B cell (primary cell): Measurements from ENCODE around the gene IRS1. TPM values are rescaled to one million over a fixed set of nuclear protein-coding genes. Genes with fewer than 3 reads are reported as not detected.

Source experiments
- ATAC-seq: fragments of 200-7000 bp; cut with Tn5 transposase; one replicate; pipeline ENCODE4 v1.10.0; 2021; ENCODE audit warnings: low read depth, mild to moderate bottlenecking, moderate number of reproducible peaks, moderate library complexity
- CTCF ChIA-PET: fragments of 350-600 bp; sonication (Branson Sonifier 250); formaldehyde crosslinking; loops from one replicate; lab custom pipeline; 2021; ENCODE audit warnings: antibody characterized with exemption, inconsistent platforms; lab: Charles Lee
- POLR2A ChIA-PET: fragments of 350-600 bp; sonication (Branson Sonifier 250); formaldehyde crosslinking; loops from one replicate; lab custom pipeline; 2021; ENCODE audit warnings: antibody characterized with exemption; lab: Charles Lee
- DNase-seq: peaks from one replicate; pipeline ENCODE4 v3.0.0; 2013
- H2AFZ ChIP-seq: 2 replicates; pipeline ENCODE4 v1.6.1; 2012; ENCODE audit warnings: mild to moderate bottlenecking, low read depth, low read length; ENCODE audit not compliant: insufficient read depth, poor library complexity, severe bottlenecking
- H3K27ac ChIP-seq, 2 donors: 1 replicate in 1 of 2; 2 replicates in 1 of 2; pipeline ENCODE4 v1.5.1; 2012 to 2013; ENCODE audit warnings: low read length in 2 of 2, mild to moderate bottlenecking in 2 of 2, moderate library complexity in 1 of 2
- H3K27me3 ChIP-seq, 4 experiments: fragments of 200-600 bp in 1 of 4; sonication (generic) in 1 of 4; replicated peaks in 1 of 4; 1 replicate in 2 of 4; 2 replicates in 2 of 4; pipeline versions ENCODE4 v1.6.1 to v1.7.0; 2013 to 2016; ENCODE audit warnings: low read length in 3 of 4, mild to moderate bottlenecking in 2 of 4, mixed read lengths in 1 of 4, moderate library complexity in 1 of 4; ENCODE audit not compliant: insufficient read depth in 4 of 4, control insufficient read depth in 3 of 4; ENCODE audit errors: control extremely low read depth in 1 of 4
- H3K36me3 ChIP-seq, 2 experiments: replicated peaks in 1 of 2; 1 replicate in 1 of 2; 2 replicates in 1 of 2; pipeline versions ENCODE4 v1.6.1 to v1.7.1; 2013; ENCODE audit warnings: low read length in 1 of 2; ENCODE audit not compliant: insufficient read depth in 2 of 2, control insufficient read depth in 1 of 2; ENCODE audit errors: control extremely low read depth in 1 of 2, extremely low read depth in 1 of 2
- H3K4me1 ChIP-seq, 2 donors: fragments of 200-600 bp in 1 of 2; sonication (generic) in 1 of 2; 1 replicate in 1 of 2; 2 replicates in 1 of 2; pipeline versions ENCODE4 v1.5.1 to v1.6.1; 2013 to 2017; ENCODE audit warnings: low read length in 2 of 2; ENCODE audit not compliant: control insufficient read depth in 2 of 2, insufficient read depth in 2 of 2
- H3K4me2 ChIP-seq: replicated peaks from 2 replicates; pipeline ENCODE3; 2012; ENCODE audit warnings: mild to moderate bottlenecking, low read depth, low read length; ENCODE audit not compliant: poor library complexity, severe bottlenecking
- H3K4me3 ChIP-seq, 5 experiments: fragments of 200-600 bp in 1 of 5; sonication (generic) in 1 of 5; 1 replicate in 3 of 5; 2 replicates in 2 of 5; pipeline versions ENCODE4 v1.5.1 to v1.7.0; 2011 to 2016; ENCODE audit warnings: low read length in 4 of 5, mild to moderate bottlenecking in 4 of 5, low read depth in 2 of 5, control low read depth in 1 of 5, moderate library complexity in 1 of 5; ENCODE audit not compliant: insufficient read depth in 1 of 5; ENCODE audit errors: control extremely low read depth in 1 of 5, extremely low read depth in 1 of 5
- H3K79me2 ChIP-seq: fragments of 200-600 bp; sonication (generic); one replicate; pipeline ENCODE4 v1.6.0; 2016; ENCODE audit warnings: low read length; ENCODE audit not compliant: control insufficient read depth, insufficient read depth
- H3K9ac ChIP-seq: fragments of 200-600 bp; sonication (generic); 2 replicates; pipeline ENCODE4 v1.6.1; 2017; ENCODE audit warnings: mild to moderate bottlenecking, low read length, moderate library complexity
- H3K9me3 ChIP-seq, 3 donors: one replicate each; pipeline versions ENCODE4 v1.6.1 to v1.7.1; 2013; ENCODE audit warnings: low read length in 2 of 3; ENCODE audit not compliant: control insufficient read depth in 2 of 3, insufficient read depth in 1 of 3; ENCODE audit errors: control extremely low read depth in 1 of 3
- H4K20me1 ChIP-seq: 2 replicates; pipeline ENCODE4 v1.6.0; 2012; ENCODE audit warnings: mild to moderate bottlenecking, low read length; ENCODE audit not compliant: insufficient read depth, control insufficient read depth, poor library complexity, severe bottlenecking
- H3K27ac Mint-ChIP-seq: one replicate; pipeline ENCODE4 v1.8.0; 2021; ENCODE audit warnings: mixed read lengths
- H3K27me3 Mint-ChIP-seq: one replicate; pipeline ENCODE4 v1.8.0; 2021; ENCODE audit warnings: mixed read lengths
- H3K4me1 Mint-ChIP-seq: one replicate; pipeline ENCODE4 v1.8.0; 2021; ENCODE audit warnings: mixed read lengths
- H3K4me3 Mint-ChIP-seq: one replicate; pipeline ENCODE4 v1.8.0; 2021; ENCODE audit warnings: mixed read lengths
- H3K9me3 Mint-ChIP-seq: one replicate; pipeline ENCODE4 v1.8.0; 2022; ENCODE audit warnings: mixed read lengths; ENCODE audit not compliant: insufficient read depth
- CTCF ChIP-seq: fragments of 200-600 bp; IDR thresholded peaks from one replicate; pipeline ENCODE4 v1.8.0; 2022; ENCODE audit warnings: antibody characterized with exemption, mild to moderate bottlenecking
- EZH2 ChIP-seq: IDR thresholded peaks from 2 replicates; pipeline ENCODE4 v1.6.1; 2012; ENCODE audit warnings: borderline replicate concordance, low read depth, mild to moderate bottlenecking, moderate library complexity, low read length; ENCODE audit not compliant: insufficient read depth, poor library complexity, severe bottlenecking
- WGBS: methylation state at CpG from one replicate; pipeline ENCODE4 v1.1.5; 2013; ENCODE audit warnings: missing lambda C conversion rate; ENCODE audit not compliant: insufficient coverage; 5-methylcytosine and 5-hydroxymethylcytosine counted together
- intact Hi-C: fragments of 100-400 bp; cut with micrococcal nuclease; formaldehyde crosslinking; loops from one replicate; pipeline ENCODE4 v1.10.0; 2022
- polyA plus RNA-seq: library from polyadenylated mRNA; depleted of rRNA; stranded (reverse); fragments of >200 nt; gene quantifications from 2 replicates; pipeline ENCODE4 v1.2.3, GENCODE V29; 2012
- total RNA-seq, 2 donors: library from RNA; stranded (reverse); fragments of 120-200 nt in 1 of 2; gene quantifications; 1 replicate in 1 of 2; 2 replicates in 1 of 2; pipeline versions ENCODE4 v1.2.3 to v1.2.4, GENCODE V29; 2013 to 2022

Gene IRS1
- total and polyA plus RNA-seq, 2 donors (not counting 1 experiment from before 2014, with no cell fraction given) = 3.8 to 11.9 TPM

GRCh38 chr2:226798422-226799210, 1.0 kb downstream of the IRS1 start:
- Histone ChIP-seq H4K20me1 (peaks cover 9% of the 10 kb centered on the region), H3K4me3 (peak overlapping the region; percentile 16 to 79 (median 75)), H3K9me3 (peaks cover 0 to 16% (median 0%) of the 10 kb centered on the region in 3 donors), H3K9ac (peak overlapping the region; percentile 88), H2AFZ (peak overlapping the region; percentile 95), H3K4me2 (peak overlapping the region; percentile 87), H3K36me3 (no peaks in the 10 kb centered on the region), H3K27me3 (no peaks in the 10 kb centered on the region), H3K27ac (peak overlapping the region in 1 of 2 donors; percentile 54), H3K79me2 (peaks cover 11% of the 10 kb centered on the region), H3K4me1 (peaks cover 17 to 26% of the 10 kb centered on the region in 2 donors)
- ChIA-PET CTCF (interaction anchor here (0.6 to 7.8 kb wide), 14 partner anchors 9 to 1680 kb away, joined by 3 to 78 read pairs (median 4); partner anchors contain the start of gene RHBDD1), POLR2A (interaction anchor here (0.6 to 3.1 kb wide), 5 partner anchors 32 to 172 kb away, joined by 3 to 16 read pairs (median 9); partner anchors contain the start of gene RHBDD1)
- no peaks in the 10 kb centered on the region for H3K9me3 Mint-ChIP-seq
- no peaks in the 10 kb centered on the region for H3K27me3 Mint-ChIP-seq
- intact Hi-C loops = loop anchor here (1.0 to 10.0 kb wide), 4 partner anchors 7 to 1864 kb away; no protein-coding TSS in a partner anchor
- H3K27ac Mint-ChIP-seq = peak overlapping the region; percentile 94
- under 1% methylated on average over 80 of the region's 80 CpGs for WGBS
- TF ChIP-seq EZH2 (no peak), CTCF (no peak)
- peaks cover 47% of the 10 kb centered on the region for H3K4me1 Mint-ChIP-seq
- ATAC-seq = peak; percentile 15
- H3K4me3 Mint-ChIP-seq = peak overlapping the region; percentile 95
- DNase-seq = peak; percentile 81
